Measurements from ENCODE around the gene MMS19.

Gene MMS19

DNA sequence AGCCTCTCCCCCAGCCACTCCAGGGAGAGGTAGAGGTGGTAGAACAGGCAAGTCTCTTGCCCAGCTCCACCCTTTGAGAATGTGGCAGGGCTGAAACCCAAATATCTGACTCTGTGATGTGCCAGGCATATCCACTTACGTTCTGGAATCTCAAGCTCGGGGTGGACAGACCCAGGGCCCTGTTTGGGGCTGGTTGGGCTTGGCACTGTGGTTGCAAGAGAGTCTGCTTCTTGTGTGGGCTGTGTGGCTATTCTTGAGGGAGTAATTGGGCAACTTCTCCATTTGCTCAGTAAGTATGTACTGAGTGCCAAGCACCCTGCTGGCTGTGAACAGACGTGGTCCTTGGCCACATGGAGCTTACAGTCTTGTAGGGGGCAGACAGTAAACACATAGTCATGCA, 5.2 kb upstream of the MMS19 start:
- H3K4me3 ChIP-seq (replicated peaks; ENCODE audit: low read depth, low read length): no peak overlapping the region
- no peak for DNase-seq (ENCODE audit: low read depth)
- TF ChIP-seq, protein P1, sequence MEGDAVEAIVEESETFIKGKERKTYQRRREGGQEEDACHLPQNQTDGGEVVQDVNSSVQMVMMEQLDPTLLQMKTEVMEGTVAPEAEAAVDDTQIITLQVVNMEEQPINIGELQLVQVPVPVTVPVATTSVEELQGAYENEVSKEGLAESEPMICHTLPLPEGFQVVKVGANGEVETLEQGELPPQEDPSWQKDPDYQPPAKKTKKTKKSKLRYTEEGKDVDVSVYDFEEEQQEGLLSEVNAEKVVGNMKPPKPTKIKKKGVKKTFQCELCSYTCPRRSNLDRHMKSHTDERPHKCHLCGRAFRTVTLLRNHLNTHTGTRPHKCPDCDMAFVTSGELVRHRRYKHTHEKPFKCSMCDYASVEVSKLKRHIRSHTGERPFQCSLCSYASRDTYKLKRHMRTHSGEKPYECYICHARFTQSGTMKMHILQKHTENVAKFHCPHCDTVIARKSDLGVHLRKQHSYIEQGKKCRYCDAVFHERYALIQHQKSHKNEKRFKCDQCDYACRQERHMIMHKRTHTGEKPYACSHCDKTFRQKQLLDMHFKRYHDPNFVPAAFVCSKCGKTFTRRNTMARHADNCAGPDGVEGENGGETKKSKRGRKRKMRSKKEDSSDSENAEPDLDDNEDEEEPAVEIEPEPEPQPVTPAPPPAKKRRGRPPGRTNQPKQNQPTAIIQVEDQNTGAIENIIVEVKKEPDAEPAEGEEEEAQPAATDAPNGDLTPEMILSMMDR (IDR thresholded peaks at IDR 0.05; ENCODE audit: low read length, missing control alignments): no peak

GRCh38 chr10:97502916-97503315, 4.7 kb upstream of the MMS19 start:
- TF ChIP-seq, protein P1 (IDR thresholded peaks at IDR 0.05; ENCODE audit: low read length, missing control alignments): no peak
- no peak overlapping the region for H3K4me3 ChIP-seq (replicated peaks; ENCODE audit: low read depth, low read length)
- no peak for DNase-seq (ENCODE audit: low read depth)

- TF ChIP-seq, protein P1 (IDR thresholded peaks at IDR 0.05; ENCODE audit: low read length, missing control alignments): no peak
- DNase-seq (ENCODE audit: low read depth): no peak
- peak overlapping the region; percentile 99 for H3K4me3 ChIP-seq (replicated peaks; ENCODE audit: low read depth, low read length)
These were observed 2.0 kb upstream of the MMS19 start for GRCh38 chr10:97500297-97500575.

DNA sequence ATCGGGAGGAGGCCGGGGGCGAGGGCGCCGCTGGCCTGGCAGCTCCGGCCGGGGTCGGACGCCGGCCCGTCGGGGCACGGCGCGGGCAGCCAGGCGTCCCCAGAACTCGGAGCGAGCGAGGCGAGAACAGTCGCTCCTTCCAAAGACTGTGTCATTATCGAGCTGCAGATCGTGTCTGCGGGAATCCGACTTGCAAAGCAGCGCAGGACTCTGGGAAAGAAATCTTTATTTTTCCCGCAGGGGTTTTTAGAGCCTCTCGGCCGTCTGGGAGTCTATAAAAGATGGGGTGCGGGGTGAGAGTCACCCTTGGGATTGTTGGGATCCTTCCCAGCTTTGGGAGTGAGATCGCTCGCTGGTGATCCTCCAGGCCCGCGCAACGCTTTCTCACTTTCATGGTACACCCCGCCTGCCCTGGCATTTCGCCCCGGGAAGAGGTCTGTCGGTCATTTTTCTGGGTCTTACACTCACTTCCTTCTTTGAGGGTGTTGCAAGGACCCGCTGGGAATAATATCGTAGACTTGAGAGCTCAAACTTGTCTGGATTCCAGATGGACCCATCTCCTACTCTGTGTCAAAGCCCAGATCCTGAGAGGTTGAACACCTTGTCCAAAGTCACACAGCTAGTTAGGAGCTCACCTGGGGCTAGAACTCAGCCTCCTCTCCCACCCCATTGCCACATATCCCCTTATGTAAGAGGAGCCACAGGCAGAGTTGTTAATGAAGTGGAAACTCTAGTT, 1.5 kb upstream of the MMS19 start:
- TF ChIP-seq, protein P1 (IDR thresholded peaks at IDR 0.05; ENCODE audit: low read length, missing control alignments): no peak
- peak; percentile 75 for DNase-seq (ENCODE audit: low read depth)
- peak overlapping the region; percentile 99 for H3K4me3 ChIP-seq (replicated peaks; ENCODE audit: low read depth, low read length)

DNA sequence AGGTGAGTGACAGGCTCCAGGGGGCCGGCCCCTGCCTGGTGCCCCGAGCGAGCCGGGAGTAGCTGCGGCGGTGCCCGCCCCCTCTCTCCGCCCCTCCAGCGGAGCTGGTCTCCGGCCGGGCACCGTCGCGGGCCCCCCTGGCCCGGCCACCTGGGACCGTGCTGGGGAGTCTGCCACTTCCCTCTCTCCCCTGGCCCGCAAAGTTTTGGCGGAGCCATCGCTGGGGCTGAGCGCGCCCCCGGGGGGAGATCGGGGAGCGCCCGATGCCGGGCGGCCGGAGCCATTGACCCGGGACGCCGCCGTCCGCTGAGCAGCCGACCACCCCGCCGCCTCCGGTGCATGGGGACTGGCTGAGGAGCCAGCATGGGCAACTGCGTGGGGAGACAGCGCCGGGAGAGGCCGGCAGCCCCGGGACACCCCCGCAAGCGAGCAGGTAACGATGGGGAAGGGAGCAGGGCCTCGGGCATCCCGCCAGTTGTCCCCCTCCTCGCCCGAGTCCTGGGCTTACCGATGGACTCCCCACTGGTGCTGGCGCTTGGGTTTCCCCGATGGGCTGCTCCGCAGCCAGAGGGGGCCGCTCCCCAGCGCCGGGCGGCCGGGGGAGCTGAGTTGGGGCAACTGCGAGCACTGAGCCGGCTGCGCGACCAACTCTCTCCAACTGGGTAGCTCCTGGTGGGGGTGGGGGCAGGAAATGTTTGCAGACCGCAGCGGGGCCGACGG, 779 bp upstream of the MMS19 start, which contains the start of gene UBTD1:
TSS of gene UBTD1 (plus strand) at position 84 of the 720 bp plus-strand sequence. CDS start at position 364, 280 bp downstream.
- peak within 1 kb of the TSS; percentile 99 for H3K4me3 ChIP-seq (replicated peaks; ENCODE audit: low read depth, low read length)
- DNase-seq (ENCODE audit: low read depth): no peak
- TF ChIP-seq, protein P1 (IDR thresholded peaks at IDR 0.05; ENCODE audit: low read length, missing control alignments): no peak

DNA sequence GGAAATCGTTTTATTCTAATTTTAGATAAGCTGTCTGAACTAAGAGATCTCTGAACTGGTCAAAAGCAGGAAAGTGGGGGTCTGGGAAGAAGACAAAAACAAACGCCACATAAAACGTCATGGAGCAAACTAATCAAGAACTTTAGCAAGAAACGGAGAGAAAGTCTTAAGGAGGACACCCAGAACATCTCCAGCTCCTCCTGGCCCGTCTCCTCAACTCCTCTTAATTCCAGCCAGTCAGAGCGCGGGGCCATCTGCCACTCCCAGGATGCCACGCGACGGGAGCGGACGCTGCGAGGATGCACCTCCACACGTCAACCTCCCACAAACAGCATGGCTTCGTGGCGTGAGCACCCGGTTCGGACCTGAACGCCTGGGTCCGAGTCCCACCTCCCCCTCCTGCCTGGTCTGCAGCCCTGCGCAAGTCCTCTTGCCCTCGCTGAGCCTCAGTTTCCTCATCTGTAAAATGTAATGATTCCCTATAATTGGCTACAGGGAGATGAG, 598 bp downstream of the MMS19 start:
- peak overlapping the region; percentile 99 for H3K4me3 ChIP-seq (replicated peaks; ENCODE audit: low read depth, low read length)
- TF ChIP-seq, protein P1 (IDR thresholded peaks at IDR 0.05; ENCODE audit: low read length, missing control alignments): no peak
- DNase-seq (ENCODE audit: low read depth): peak; percentile 79
